Endothelial cell (in vitro differentiated cells): ENCODE data around the gene TSPAN11. TPM values are rescaled to one million over a fixed set of nuclear protein-coding genes. Genes with fewer than 3 reads are reported as not detected.

Experiments used
- DNase-seq: peaks from one replicate; pipeline ENCODE4 v3.0.0; 2021; ENCODE audit warnings: low spot score
- H3K27ac Mint-ChIP-seq: one replicate; pipeline ENCODE4 v1.8.0; 2021; ENCODE audit warnings: mixed read lengths, inconsistent platforms; ENCODE audit not compliant: unreplicated experiment
- H3K27me3 Mint-ChIP-seq: one replicate; pipeline ENCODE4 v1.8.0; 2021; ENCODE audit warnings: mild to moderate bottlenecking, moderate library complexity, mixed read lengths, inconsistent platforms; ENCODE audit not compliant: unreplicated experiment
- H3K36me3 Mint-ChIP-seq: one replicate; pipeline ENCODE4 v1.8.0; 2021; ENCODE audit warnings: mild to moderate bottlenecking, low read depth, mixed read lengths, inconsistent platforms; ENCODE audit not compliant: unreplicated experiment
- H3K4me1 Mint-ChIP-seq: one replicate; pipeline ENCODE4 v1.8.0; 2021; ENCODE audit warnings: mild to moderate bottlenecking, mixed read lengths, inconsistent platforms; ENCODE audit not compliant: unreplicated experiment
- H3K4me3 Mint-ChIP-seq: one replicate; pipeline ENCODE4 v1.8.0; 2021; ENCODE audit warnings: mild to moderate bottlenecking, mixed read lengths, inconsistent platforms; ENCODE audit not compliant: unreplicated experiment
- H3K9me3 Mint-ChIP-seq: one replicate; pipeline ENCODE4 v1.8.0; 2021; ENCODE audit warnings: mixed read lengths, inconsistent platforms; ENCODE audit not compliant: unreplicated experiment
- CTCF ChIP-seq: fragments of 200-600 bp; sonication (generic); IDR thresholded peaks from one replicate; pipeline ENCODE4 v1.5.0; 2021; ENCODE audit warnings: antibody characterized with exemption; ENCODE audit not compliant: unreplicated experiment
- total RNA-seq: library from RNA; stranded (reverse); fragmentation: NEBNext Ultra II Directional; extraction: Animal tissue kit (Norgen Biotek cat#: 25700); gene quantifications from one replicate; pipeline ENCODE4 v1.2.1, GENCODE V29; 2021; ENCODE audit not compliant: unreplicated experiment

TSPAN11 gene
- total RNA-seq, 1 donor from 2014 or later, result 3.6 TPM

DNA sequence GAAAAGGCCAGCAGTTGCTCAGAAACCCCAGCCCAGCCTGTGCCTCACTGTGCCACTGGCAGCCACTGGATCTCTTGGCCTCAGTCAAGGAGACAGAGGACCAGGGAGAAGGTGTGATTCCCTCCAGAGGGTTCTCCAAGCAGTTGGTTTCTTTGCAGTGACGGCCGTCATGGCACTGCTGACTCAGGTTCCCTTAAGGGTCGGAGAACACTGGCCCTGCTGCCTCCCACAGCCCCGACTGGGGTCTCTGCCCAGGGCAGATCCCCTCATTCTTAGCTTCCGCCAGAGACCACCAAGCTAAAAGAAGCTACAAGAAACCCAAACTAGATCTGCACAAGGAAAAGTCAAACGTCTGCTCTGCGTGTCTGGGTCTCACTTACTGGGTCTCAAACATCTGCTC, 16.4 kb downstream of the TSPAN11 start:
- TF ChIP-seq CTCF, result no peak
- peaks cover 18% of the 10 kb centered on the region for H3K4me1 Mint-ChIP-seq
- H3K27me3 Mint-ChIP-seq, result peaks cover 10% of the 10 kb centered on the region
- no peaks in the 10 kb centered on the region for H3K9me3 Mint-ChIP-seq
- H3K4me3 Mint-ChIP-seq, result no peak overlapping the region
- no peaks in the 10 kb centered on the region for H3K36me3 Mint-ChIP-seq
- DNase-seq, result no peak
- H3K27ac Mint-ChIP-seq, result no peak overlapping the region

DNA sequence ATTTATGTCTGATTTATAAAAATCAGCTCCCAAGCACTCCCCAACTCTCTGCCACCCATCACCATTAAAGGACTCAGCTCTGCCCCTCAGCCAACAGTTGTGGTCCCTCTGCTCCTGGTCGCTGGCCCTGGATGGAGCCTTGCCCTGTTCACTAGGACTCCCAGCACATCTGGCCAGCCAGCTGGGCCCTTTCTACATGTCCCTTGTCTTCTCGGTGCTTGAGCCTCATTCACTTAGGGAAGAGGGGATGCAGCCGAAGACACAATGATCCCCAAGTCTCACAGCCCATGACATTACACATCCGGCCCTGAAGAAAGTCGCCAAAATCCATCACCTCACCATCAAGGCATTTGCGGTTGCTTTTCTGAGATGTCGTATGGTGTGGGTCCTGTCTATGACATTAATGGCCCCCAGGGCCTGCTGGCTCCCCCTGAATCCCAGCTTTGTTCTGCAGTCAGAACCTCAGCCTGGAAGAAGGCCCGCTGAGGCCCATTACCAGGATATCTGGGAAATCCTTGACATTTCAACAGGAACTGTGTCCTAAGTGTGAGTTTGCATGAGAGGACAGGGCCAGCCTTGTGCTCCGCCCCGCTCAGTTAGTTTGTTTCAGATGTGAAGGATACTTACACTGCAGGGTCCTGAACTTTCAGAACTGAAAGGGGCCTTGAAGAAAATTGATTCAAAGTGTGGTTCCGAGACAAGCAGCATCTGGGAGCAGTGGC, 19.1 kb downstream of the TSPAN11 start:
- Mint-ChIP-seq H3K9me3 (no peaks in the 10 kb centered on the region), H3K36me3 (peaks cover 5% of the 10 kb centered on the region), H3K27ac (peak overlapping the region; percentile 5), H3K27me3 (peaks cover 14% of the 10 kb centered on the region), H3K4me3 (no peak overlapping the region), H3K4me1 (peaks cover 22% of the 10 kb centered on the region)
- no peak for DNase-seq
- TF ChIP-seq CTCF, result no peak

DNA sequence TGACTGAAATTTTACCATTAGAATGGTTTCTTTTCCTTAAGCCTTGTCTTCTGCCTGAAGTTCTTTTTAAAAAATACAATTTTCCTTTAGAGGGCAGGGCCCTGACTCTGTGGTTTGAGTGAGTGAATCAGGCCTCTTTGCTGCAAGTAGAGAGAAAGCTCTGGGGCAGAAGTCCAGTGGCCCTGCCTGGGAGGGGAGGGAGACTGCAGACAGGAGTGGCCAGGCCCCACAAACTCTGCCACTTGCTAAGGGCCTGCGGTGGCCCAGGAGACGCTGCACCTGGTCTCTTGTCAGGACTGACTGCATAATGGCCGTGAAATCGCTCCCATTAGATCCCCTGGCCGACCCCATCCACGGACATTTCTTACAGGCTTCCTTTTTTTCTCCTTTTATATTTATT, 25.5 kb downstream of the TSPAN11 start:
- H3K27ac Mint-ChIP-seq, result no peak overlapping the region
- H3K27me3 Mint-ChIP-seq, result peaks cover 7% of the 10 kb centered on the region
- H3K36me3 Mint-ChIP-seq, result peaks cover 5% of the 10 kb centered on the region
- no peaks in the 10 kb centered on the region for H3K9me3 Mint-ChIP-seq
- TF ChIP-seq CTCF, result no peak
- DNase-seq, result no peak
- peaks cover 11% of the 10 kb centered on the region for H3K4me1 Mint-ChIP-seq
- H3K4me3 Mint-ChIP-seq, result no peak overlapping the region

GRCh38 chr12:30953257-30953656, 26.7 kb downstream of the TSPAN11 start:
- Mint-ChIP-seq H3K4me1 (peaks cover 11% of the 10 kb centered on the region), H3K27ac (no peak overlapping the region), H3K4me3 (no peak overlapping the region), H3K27me3 (peaks cover 9% of the 10 kb centered on the region), H3K9me3 (no peaks in the 10 kb centered on the region), H3K36me3 (peaks cover 5% of the 10 kb centered on the region)
- DNase-seq, result no peak
- TF ChIP-seq CTCF, result no peak

DNA sequence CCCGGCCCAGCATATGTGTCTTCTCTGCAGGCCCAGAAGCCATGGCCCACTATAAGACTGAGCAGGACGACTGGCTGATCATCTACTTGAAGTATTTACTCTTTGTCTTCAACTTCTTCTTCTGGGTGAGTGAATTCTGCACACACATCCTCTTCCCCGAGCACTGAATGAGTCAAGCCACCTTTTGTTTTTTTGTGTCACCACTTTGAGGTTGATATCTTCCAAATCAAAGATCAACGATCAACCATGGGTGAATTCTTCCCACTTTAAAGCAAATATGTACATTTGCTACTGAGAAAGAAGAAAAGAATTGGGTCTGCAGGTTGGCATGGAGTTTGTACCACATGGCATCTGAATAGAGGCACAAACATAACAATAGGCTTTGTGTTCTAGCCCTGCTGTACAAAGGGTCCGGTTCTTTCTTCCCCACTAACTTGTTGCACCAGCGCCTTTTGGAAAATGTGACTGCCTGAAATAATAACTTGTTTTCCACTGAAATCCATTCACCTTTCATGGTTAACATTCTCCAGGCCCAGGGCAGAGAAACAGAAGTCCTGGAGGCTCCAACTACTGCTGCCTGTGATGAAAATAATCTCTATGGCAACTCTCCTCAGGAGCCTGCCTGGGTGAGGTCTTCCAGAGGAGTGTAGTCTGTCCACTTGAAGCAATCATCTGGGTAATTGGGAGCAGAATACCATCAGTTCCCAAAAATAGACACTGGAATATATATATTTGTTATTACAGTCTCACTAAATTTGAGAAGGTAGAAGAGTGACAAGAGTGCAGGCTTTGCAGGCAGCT, 27.6 kb downstream of the TSPAN11 start:
- H3K27me3 Mint-ChIP-seq, result peaks cover 9% of the 10 kb centered on the region
- H3K27ac Mint-ChIP-seq, result no peak overlapping the region
- H3K9me3 Mint-ChIP-seq, result no peaks in the 10 kb centered on the region
- no peak for DNase-seq
- peaks cover 7% of the 10 kb centered on the region for H3K4me1 Mint-ChIP-seq
- TF ChIP-seq CTCF, result no peak
- H3K4me3 Mint-ChIP-seq, result no peak overlapping the region
- peaks cover 5% of the 10 kb centered on the region for H3K36me3 Mint-ChIP-seq
